KOPT-K1 (cell line): ENCODE results near the gene CDC5L.

ENCODE experiments used
- H3K27ac ChIP-seq: fragments of 200-600 bp; sonication (generic); 2 replicates; pipeline ENCODE4 v1.5.1; 2016; ENCODE audit warnings: antibody characterized with exemption, mild to moderate bottlenecking, low read depth, low read length; ENCODE audit not compliant: poor library complexity, severe bottlenecking
- H3K36me3 ChIP-seq: fragments of 200-600 bp; sonication (generic); 2 replicates; pipeline ENCODE4 v1.5.1; 2017; ENCODE audit warnings: antibody characterized with exemption, mild to moderate bottlenecking, low read length, moderate library complexity; ENCODE audit not compliant: insufficient read depth
- H3K9me3 ChIP-seq: fragments of 200-600 bp; sonication (generic); 2 replicates; pipeline ENCODE4 v1.5.1; 2017; ENCODE audit warnings: antibody characterized with exemption, low read length, mild to moderate bottlenecking; ENCODE audit not compliant: insufficient read depth, poor library complexity, severe bottlenecking

Gene CDC5L

DNA sequence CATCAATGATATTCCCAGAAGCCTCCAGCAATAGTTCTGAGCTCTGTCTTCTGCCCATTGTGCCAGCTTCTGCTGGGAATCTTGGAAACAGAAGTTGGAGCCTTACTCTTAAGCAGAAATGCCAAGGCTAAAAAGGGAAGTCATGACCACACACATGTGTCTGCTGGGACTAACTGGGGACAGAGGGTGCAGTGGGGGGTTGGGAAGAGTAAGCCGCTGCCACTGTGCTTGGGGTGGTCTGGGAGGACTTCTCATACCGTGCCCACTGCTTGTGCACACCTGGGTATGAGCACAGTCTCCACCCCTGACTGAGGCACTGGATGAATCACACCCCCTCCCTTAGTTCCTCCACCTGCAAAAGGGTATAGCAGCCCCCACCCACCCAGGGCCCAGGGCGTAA, 90.7 kb downstream of the CDC5L start:
- H3K27ac ChIP-seq = no peak overlapping the region
- H3K36me3 ChIP-seq = no peaks in the 10 kb centered on the region
- H3K9me3 ChIP-seq = no peaks in the 10 kb centered on the region

DNA sequence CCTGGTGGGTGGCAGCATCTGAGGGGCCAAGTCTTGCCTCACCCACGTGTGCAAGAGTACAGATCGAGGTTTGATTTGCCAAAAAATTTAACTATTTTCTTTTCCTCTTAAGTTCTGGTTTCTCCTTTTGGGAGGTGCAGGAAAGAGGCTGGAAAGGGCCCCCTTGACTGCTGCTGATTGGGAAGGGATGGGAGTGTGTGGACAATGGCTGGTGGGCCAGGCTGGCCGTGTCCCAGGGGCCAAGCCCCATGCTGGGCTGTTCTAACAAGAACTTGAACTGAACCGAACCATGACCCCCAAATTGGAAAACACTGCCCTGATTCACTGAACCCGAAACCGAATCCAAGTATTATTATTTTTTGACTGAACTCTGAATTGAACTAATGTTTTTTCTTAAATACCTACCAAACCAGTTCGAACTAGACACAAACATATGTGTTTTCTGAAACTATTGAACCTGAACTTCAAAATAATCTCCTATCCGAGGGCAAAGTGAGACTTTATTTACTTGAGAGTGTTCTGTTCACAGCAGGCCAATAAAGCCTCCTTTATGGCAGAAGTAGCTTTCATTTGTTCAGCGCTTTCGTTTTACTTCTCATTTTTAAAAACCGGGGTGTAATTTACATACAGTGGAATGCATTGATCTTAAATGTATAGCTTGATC, 91.2 kb downstream of the CDC5L start:
- H3K36me3 ChIP-seq = no peaks in the 10 kb centered on the region
- H3K9me3 ChIP-seq = no peaks in the 10 kb centered on the region
- no peak overlapping the region for H3K27ac ChIP-seq

- Histone ChIP-seq H3K27ac (no peak overlapping the region), H3K36me3 (no peaks in the 10 kb centered on the region), H3K9me3 (no peaks in the 10 kb centered on the region)
These were observed 92.6 kb downstream of the CDC5L start for GRCh38 chr6:44480097-44480541.

GRCh38 chr6:44481056-44481455, 93.5 kb downstream of the CDC5L start:
- Histone ChIP-seq H3K27ac (no peak overlapping the region), H3K9me3 (no peaks in the 10 kb centered on the region), H3K36me3 (no peaks in the 10 kb centered on the region)

DNA sequence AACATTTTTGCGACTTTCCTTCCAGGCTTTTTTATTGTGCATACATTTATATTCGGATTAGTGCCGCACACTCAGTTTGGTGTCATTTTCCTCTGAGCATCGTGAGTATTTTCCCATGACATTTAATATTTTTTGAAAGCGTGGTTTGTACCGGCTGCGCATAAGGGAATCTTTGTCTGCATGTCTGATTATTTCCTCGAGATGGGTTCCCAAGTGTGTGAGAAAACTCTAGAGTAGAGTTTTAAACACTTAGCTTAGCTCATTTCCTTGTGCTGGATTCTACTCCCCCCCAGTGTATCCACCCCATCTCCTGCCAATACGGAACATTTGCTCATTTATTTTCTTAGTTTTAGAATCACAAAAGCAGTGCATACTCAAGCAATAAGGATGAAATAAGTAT, 94.3 kb downstream of the CDC5L start:
- Histone ChIP-seq H3K36me3 (no peaks in the 10 kb centered on the region), H3K9me3 (no peaks in the 10 kb centered on the region), H3K27ac (no peak overlapping the region)

DNA sequence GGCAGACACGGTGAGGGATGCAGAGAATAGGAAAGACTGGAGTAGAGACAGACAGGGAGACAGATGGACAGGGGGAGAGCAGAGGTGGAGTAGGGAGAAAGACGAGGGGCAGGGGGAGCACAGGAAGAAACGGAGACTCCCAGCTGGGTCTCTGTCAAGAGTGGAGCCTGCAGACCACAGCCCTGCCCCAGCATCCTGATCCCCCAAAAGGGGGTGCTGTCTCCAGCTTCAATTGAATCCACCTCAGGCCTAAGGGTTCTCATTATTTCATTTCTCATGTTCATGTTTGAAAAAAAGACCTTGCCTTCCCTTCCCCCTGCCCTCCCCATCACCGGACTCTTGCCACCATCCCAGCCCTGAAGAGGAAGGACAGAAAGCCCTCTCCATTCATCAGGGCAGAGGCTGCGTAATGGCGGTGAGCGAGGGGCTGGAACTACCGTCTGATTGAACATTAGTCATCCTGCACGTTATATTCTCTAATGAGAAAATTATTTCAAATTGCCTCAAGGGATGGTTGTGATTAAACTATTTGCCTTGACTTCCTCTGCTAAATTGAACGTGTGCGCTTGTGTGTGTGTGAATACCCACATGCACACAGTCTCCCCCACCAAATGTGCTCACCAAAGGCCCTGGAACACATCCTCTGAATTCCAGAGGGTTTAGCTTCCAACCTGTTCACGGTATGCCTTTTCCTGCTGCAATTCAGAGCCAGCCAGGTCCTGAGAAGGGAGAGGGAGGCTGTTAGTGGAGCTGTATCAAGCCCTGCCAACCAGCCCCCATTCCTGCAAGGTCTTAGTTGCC, 98.3 kb downstream of the CDC5L start:
- H3K27ac ChIP-seq = no peak overlapping the region
- no peaks in the 10 kb centered on the region for H3K36me3 ChIP-seq

DNA sequence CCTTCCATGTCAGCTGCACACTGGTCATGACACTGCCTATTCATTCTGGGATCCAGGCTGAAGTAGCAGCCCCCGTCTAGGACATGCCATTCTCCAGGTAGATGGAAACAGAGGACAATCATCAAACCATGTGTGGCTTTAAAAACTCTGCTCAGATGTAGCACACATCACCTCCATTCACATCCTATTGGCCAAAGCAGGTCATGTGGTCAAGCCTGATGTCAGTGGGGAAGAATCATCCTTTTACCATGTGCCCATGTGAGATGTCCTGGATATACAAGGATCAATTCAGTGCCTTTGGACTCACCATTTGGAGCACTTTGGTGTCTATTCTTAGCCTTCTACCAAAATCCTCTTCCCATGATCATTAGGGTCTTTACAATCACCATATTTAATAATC, 99.5 kb downstream of the CDC5L start:
- Histone ChIP-seq H3K36me3 (no peaks in the 10 kb centered on the region), H3K9me3 (no peaks in the 10 kb centered on the region), H3K27ac (no peak overlapping the region)

More for the DNA sequence above, 98.3 kb downstream of the CDC5L start:
- no peaks in the 10 kb centered on the region for H3K9me3 ChIP-seq

DNA sequence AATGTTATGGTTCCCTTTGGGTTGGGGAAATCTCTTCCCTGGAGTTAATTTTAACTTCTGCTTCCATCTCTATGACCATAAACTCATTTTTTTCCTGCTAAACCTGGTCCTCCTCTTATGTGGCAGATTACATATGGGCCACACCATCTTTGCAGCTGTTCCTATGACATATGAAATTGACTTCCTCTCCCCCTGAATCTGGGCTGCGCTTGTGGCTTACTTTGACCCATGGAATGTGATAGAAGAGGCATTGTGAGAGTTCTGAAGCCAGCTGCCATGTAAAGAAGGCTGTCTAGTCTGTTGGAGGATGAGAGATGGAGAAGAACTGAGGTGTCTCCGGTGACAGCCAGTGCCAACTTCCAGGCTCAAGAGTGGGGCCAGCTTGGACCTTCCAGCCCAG, 100.1 kb downstream of the CDC5L start:
- no peaks in the 10 kb centered on the region for H3K9me3 ChIP-seq
- H3K36me3 ChIP-seq = no peaks in the 10 kb centered on the region
- no peak overlapping the region for H3K27ac ChIP-seq

DNA sequence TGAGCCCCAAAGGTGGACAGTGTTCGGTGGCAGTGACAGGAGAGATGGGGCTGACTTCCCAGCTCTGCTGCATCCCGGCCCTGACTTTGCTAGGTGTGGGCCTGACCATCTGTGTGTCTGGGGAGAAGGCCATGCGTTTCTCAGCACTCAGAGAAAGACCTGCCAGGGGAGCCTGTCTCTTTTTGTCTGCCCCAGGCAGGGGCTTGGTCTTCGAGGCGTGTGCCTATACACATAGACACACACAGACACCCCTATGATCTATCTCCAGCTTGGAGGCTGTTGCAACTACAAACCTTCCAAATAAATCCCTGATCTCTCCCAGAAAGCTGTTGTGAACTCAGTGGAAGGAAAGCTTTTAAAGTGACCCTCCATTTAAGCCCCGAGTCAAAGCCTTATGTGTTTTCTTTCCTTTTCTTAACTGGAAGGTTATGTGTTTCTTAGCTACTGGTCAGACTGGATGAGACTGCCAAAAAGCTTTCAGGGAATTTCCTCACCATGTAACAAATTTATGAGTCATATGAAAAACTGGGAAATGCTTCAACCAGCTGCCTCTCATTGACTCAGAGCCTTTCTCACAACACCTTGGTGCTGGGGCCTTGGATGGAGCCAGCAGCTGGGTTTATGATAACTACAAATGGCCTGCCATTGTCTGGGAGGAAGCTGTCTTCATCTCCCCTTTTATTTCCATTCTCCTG, 102.6 kb downstream of the CDC5L start:
- Histone ChIP-seq H3K27ac (no peak overlapping the region), H3K36me3 (no peaks in the 10 kb centered on the region), H3K9me3 (no peaks in the 10 kb centered on the region)

- Histone ChIP-seq H3K9me3 (no peaks in the 10 kb centered on the region), H3K27ac (no peak overlapping the region), H3K36me3 (no peaks in the 10 kb centered on the region)
These were observed 105.6 kb downstream of the CDC5L start for GRCh38 chr6:44493132-44493531.

DNA sequence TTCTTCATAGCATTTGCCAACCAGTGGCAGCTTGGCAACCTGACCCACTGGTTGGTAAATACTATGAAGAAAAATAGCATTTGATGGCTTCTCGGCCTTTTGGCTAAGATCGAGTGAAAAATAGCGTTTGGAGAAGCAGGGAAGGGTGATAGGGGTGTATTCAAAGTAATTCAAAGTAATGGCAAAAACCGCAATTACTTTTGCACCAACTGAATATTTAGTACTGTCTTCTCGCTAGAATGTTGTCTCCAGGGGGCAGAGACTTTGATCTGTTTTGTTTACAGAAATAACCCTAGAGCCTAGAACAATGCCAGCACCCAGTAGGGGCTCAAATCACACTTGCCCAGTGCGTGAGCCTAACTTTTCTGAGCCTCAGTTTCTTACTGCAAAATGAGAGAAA, 106.1 kb downstream of the CDC5L start:
- H3K27ac ChIP-seq = no peak overlapping the region
- H3K36me3 ChIP-seq = no peaks in the 10 kb centered on the region
- no peaks in the 10 kb centered on the region for H3K9me3 ChIP-seq

DNA sequence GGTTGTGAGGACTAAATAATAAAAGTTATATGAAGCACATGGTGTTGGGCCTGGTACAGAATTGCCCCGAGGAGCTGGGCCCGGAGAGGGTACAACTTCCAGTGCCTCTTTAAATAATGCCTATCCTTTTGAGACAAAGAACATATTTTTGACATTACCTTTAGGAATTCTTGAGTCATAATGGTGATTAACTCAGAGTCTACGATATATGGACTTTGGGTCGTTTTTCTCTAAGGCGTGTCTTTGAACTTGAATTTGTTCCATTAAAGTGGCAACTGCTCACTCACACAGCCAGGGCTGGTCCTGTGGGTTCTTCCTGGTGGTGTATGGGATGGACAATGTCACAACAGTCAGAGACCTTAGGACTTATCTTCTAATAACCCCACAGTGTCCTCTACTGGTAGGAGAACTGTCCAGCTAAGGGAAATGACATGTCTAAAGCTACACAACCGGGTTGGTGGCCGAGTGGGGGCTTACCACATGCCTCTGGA, 106.5 kb downstream of the CDC5L start:
- no peak overlapping the region for H3K27ac ChIP-seq
- H3K9me3 ChIP-seq = no peaks in the 10 kb centered on the region
- H3K36me3 ChIP-seq = no peaks in the 10 kb centered on the region

DNA sequence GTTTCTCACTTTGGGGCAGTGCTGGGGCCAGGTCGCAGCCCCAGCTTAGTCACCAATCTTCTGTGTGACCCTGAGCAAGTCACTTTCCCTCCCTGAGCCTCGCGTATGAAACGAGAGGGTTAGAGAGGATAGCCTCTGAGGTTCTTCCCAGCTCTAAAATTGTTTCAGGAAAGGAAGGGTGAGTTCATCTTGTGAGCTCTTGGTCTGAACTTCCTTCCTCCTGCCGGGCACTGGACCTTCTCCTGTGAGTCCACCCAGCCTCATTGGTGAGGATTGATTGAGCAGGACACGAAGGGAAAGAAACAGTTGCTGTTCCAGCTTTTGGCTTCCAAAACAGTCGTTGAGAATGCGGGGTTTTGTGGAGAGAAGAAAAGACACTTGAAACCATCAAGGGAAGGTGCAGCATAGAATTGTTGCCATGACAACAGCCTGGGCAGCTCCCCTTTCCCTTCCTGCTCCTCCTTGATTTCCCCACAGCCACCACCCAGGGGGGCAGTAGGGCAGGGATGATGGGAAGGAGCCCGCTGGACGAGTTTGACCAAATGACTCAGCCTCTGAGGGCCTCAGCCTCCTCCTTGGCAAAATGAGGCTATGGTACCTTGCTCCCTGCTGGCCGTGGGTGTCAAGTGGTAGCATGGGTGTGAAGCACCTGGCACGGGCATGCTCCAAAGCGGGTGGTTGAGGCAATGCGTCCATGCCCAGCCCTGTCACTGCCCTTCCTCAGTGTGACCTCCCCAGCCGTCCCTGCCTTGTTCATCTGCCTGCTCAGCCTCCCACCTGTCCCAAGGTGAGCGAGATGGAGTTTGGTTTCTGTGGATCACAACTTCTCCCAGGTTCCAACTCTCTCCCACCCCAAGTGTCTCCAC, 107.8 kb downstream of the CDC5L start:
- Histone ChIP-seq H3K27ac (no peak overlapping the region), H3K36me3 (no peaks in the 10 kb centered on the region), H3K9me3 (no peaks in the 10 kb centered on the region)

DNA sequence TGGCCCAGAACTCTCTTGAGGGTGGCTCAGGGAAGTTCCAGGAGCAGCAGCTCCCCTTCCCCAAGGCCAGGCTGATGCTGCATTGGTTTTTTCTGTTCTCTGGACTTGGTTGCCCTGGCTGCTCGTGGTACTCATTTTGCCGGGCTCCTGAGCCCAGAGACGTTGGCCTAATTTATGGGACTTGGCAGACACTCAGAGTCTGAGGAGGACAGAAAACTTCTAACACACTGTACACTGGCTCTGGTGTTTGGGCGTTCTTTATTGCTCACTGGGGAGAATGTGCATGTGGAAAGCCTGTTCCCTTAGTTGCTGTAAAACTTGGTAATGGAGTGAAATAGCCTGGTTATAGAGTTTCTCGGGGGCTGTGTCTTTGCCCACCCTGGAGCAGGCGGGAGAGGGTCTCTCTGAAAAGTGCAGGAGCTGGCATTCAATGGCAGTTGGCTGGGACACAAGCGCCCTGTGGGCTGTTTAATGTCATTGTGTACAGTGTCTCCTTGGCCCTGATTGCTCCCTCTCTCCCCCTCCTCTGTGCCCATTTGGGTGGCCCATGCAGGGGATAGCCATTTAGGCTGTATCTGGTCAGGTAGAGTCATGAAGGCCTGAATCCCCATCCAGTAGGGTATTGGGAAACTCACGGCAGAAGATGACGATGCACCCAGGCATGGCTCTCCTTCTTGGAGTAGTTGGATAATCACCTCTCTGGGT, 109.3 kb downstream of the CDC5L start:
- no peaks in the 10 kb centered on the region for H3K9me3 ChIP-seq
- H3K27ac ChIP-seq = no peak overlapping the region
- H3K36me3 ChIP-seq = no peaks in the 10 kb centered on the region
